OCI-LY7 (cell line): Measurements from ENCODE around the gene STPG3. TPM values are rescaled to one million over a fixed set of nuclear protein-coding genes. Genes with fewer than 3 reads are reported as not detected.

ENCODE experiments used
- BruUV-seq: library from RNA; stranded (reverse); fragments of 400-500 nt; replicated peaks from 2 replicates; lab custom pipeline; 2021; lab: Mats Ljungman, UMichigan
- CTCF ChIA-PET: fragments of 300-600 bp; sonication (Branson Sonifier 250); formaldehyde crosslinking; loops from one replicate; lab custom pipeline; 2022; ENCODE audit warnings: antibody characterized with exemption; ENCODE audit not compliant: unreplicated experiment; lab: Charles Lee
- POLR2A ChIA-PET: fragments of 300-600 bp; sonication (Branson Sonifier 250); formaldehyde crosslinking; loops from one replicate; lab custom pipeline; 2022; ENCODE audit warnings: antibody characterized with exemption; lab: Charles Lee
- DNase-seq: peaks from one replicate; pipeline ENCODE4 v3.0.0-alpha.2; 2015; ENCODE audit warnings: low spot score
- H2AFZ ChIP-seq: fragments of 200-600 bp; sonication (generic), shearing (Covaris generic); 2 replicates; pipeline ENCODE4 v1.6.1; 2014; ENCODE audit warnings: mild to moderate bottlenecking, antibody characterized with exemption, low read length, moderate library complexity
- H3K27ac ChIP-seq: fragments of 200-600 bp; sonication (generic); 2 replicates; pipeline ENCODE4 v1.5.1; 2014; ENCODE audit warnings: mixed run types, low read depth, mild to moderate bottlenecking, moderate library complexity, low read length, inconsistent platforms; ENCODE audit not compliant: poor library complexity, severe bottlenecking
- H3K36me3 ChIP-seq: fragments of 200-600 bp; sonication (generic); 2 replicates; pipeline ENCODE4 v1.6.1; 2014; ENCODE audit warnings: mild to moderate bottlenecking, antibody characterized with exemption, low read length, moderate library complexity, mixed read lengths; ENCODE audit not compliant: insufficient read depth
- H3K4me1 ChIP-seq: fragments of 200-600 bp; sonication (generic); 2 replicates; pipeline ENCODE4 v1.5.1; 2014; ENCODE audit warnings: mild to moderate bottlenecking, low read length; ENCODE audit not compliant: insufficient read depth, poor library complexity, severe bottlenecking
- H3K4me2 ChIP-seq: fragments of 200-600 bp; sonication (generic); 2 replicates; pipeline ENCODE4 v1.6.1; 2014; ENCODE audit warnings: mild to moderate bottlenecking, low read length
- H3K4me3 ChIP-seq: fragments of 200-600 bp; sonication (generic); 2 replicates; pipeline ENCODE4 v1.5.1; 2014; ENCODE audit warnings: mild to moderate bottlenecking, low read depth, low read length; ENCODE audit not compliant: poor library complexity, severe bottlenecking
- H3K79me2 ChIP-seq: fragments of 200-600 bp; sonication (generic); 2 replicates; pipeline ENCODE4 v1.6.1; 2016; ENCODE audit warnings: low read depth, mild to moderate bottlenecking, low read length, moderate library complexity, mixed read lengths; ENCODE audit not compliant: insufficient read depth
- H3K9me2 ChIP-seq: fragments of 200-600 bp; sonication (generic); 2 replicates; pipeline ENCODE4 v1.6.1; 2016; ENCODE audit warnings: mild to moderate bottlenecking, low read length, mixed read lengths; ENCODE audit not compliant: insufficient read depth
- H3K9me3 ChIP-seq: fragments of 200-600 bp; sonication (generic); 2 replicates; pipeline ENCODE4 v1.6.1; 2014; ENCODE audit warnings: mild to moderate bottlenecking, mixed run types, low read length, mixed read lengths
- H4K20me1 ChIP-seq: fragments of 200-600 bp; sonication (generic); 2 replicates; pipeline ENCODE4 v1.6.1; 2014; ENCODE audit warnings: mild to moderate bottlenecking, antibody characterized with exemption, low read length, moderate library complexity, mixed read lengths; ENCODE audit not compliant: insufficient read depth
- CTCF ChIP-seq: fragments of 200-600 bp; sonication (generic); conservative IDR thresholded peaks from 2 replicates; pipeline ENCODE4 v1.5.1; 2014; ENCODE audit warnings: mild to moderate bottlenecking, antibody characterized with exemption, low read length, moderate library complexity, mixed read lengths
- EZH2phosphoT487 ChIP-seq: fragments of 200-600 bp; sonication (generic); IDR thresholded peaks from 2 replicates; pipeline ENCODE4 v1.6.1; 2018; ENCODE audit warnings: low read depth, borderline replicate concordance, mild to moderate bottlenecking, mixed run types, antibody characterized with exemption, low read length, moderate library complexity, mixed read lengths
- intact Hi-C: fragments of 100-400 bp; cut with micrococcal nuclease; formaldehyde crosslinking; loops from one replicate; pipeline ENCODE4 v1.10.0; 2022; ENCODE audit not compliant: unreplicated experiment
- total RNA-seq, 2 experiments: library from RNA; depleted of rRNA in 1 of 2; stranded (reverse); fragments of >200 nt in 1 of 2; shearing (Covaris generic) in 1 of 2; gene quantifications; 2 replicates each; pipeline ENCODE4 v1.2.3, GENCODE V29; 2014 to 2022

STPG3 gene
- total RNA-seq, 2 experiments from 2014 or later, result 0.73 to 2.7 TPM

GRCh38 chr9:137216188-137216965 lies 34.7 kb upstream of the STPG3 start:
- intact Hi-C loops, result no loop called here
- ChIA-PET CTCF (no interaction called here), POLR2A (interaction anchor here (0.9 kb wide), 1 partner anchor 12 kb away, joined by 4 read pairs; no protein-coding TSS in a partner anchor)
- Histone ChIP-seq H3K27ac (no peak overlapping the region), H3K4me1 (no peaks in the 10 kb centered on the region), H3K79me2 (no peaks in the 10 kb centered on the region), H2AFZ (no peak overlapping the region), H3K4me3 (no peak overlapping the region), H3K9me3 (no peaks in the 10 kb centered on the region), H3K36me3 (peaks cover 51% of the 10 kb centered on the region; the same call in 1 of the 2 replicates), H3K4me2 (no peak overlapping the region), H4K20me1 (no peaks in the 10 kb centered on the region), H3K9me2 (no peaks in the 10 kb centered on the region)
- no TSS peak for BruUV-seq
- TF ChIP-seq EZH2phosphoT487 (no peak), CTCF (no peak)
- no peak for DNase-seq

GRCh38 chr9:137217276-137218211 lies 33.5 kb upstream of the STPG3 start:
- TF ChIP-seq CTCF (no peak), EZH2phosphoT487 (no peak)
- H3K4me2 ChIP-seq, result no peak overlapping the region
- no peak for DNase-seq
- H3K4me1 ChIP-seq, result peaks cover 8% of the 10 kb centered on the region
- CTCF ChIA-PET, result no interaction called here
- POLR2A ChIA-PET, result no interaction called here
- H3K27ac ChIP-seq, result no peak overlapping the region
- H3K9me2 ChIP-seq, result no peaks in the 10 kb centered on the region
- BruUV-seq, result no TSS peak
- H3K79me2 ChIP-seq, result no peaks in the 10 kb centered on the region
- H3K9me3 ChIP-seq, result no peaks in the 10 kb centered on the region
- H3K4me3 ChIP-seq, result no peak overlapping the region
- no peak overlapping the region for H2AFZ ChIP-seq
- H3K36me3 ChIP-seq, result peaks cover 49% of the 10 kb centered on the region; the same call in 1 of the 2 replicates
- H4K20me1 ChIP-seq, result no peaks in the 10 kb centered on the region
- intact Hi-C loops, result no loop called here
